Sigmoid colon (tissue), 3 donors: Measurements from ENCODE around the gene STX4.

Source experiments
- POLR2A ChIP-seq, 2 donors: fragments of 450-650 bp; IDR thresholded peaks; one replicate each; pipeline ENCODE4 v1.6.1; 2016; ENCODE audit warnings: antibody characterized with exemption in 2 of 2, mild to moderate bottlenecking in 2 of 2, moderate library complexity in 2 of 2
- TF ChIP-seq, protein P1 (sequence below), 4 experiments: fragments of 450-650 bp in 3 of 4; fragments of 200-600 bp in 1 of 4; IDR thresholded peaks; one replicate each; pipeline ENCODE4 v1.5.1; 2016 to 2019; ENCODE audit warnings: antibody characterized with exemption in 4 of 4, mild to moderate bottlenecking in 3 of 4, moderate library complexity in 2 of 4

DNA sequence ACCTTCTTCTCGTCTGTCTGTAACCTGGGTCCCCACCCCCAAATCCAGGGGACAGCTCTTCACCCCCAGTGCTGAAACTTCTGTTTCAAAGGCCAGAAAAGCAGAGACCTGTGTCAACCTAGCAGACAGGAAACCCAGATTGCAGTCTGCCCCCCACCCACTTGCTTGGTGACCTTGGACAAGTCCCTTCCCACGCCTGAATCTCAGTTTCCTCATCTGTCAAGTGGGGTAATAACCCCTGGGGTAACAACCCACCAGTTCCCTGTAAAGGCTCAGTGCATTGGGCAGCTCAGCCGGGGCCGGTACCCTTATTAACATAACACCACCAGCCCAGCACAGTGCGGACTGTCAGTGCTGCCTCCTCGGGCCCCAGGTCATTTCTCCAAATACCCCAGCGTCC lies 24.2 kb upstream of the STX4 start:
- TF ChIP-seq, protein P1, sequence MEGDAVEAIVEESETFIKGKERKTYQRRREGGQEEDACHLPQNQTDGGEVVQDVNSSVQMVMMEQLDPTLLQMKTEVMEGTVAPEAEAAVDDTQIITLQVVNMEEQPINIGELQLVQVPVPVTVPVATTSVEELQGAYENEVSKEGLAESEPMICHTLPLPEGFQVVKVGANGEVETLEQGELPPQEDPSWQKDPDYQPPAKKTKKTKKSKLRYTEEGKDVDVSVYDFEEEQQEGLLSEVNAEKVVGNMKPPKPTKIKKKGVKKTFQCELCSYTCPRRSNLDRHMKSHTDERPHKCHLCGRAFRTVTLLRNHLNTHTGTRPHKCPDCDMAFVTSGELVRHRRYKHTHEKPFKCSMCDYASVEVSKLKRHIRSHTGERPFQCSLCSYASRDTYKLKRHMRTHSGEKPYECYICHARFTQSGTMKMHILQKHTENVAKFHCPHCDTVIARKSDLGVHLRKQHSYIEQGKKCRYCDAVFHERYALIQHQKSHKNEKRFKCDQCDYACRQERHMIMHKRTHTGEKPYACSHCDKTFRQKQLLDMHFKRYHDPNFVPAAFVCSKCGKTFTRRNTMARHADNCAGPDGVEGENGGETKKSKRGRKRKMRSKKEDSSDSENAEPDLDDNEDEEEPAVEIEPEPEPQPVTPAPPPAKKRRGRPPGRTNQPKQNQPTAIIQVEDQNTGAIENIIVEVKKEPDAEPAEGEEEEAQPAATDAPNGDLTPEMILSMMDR (IDR thresholded peaks at IDR 0.05) = no peak
- no peak for TF ChIP-seq POLR2A (IDR thresholded peaks at IDR 0.05)
